Hepatocyte (in vitro differentiated cells): Measurements from ENCODE around the gene PRSS53. TPM values are rescaled to one million over a fixed set of nuclear protein-coding genes. Genes with fewer than 3 reads are reported as not detected.

ENCODE experiments used
- DNase-seq: peaks from one replicate; pipeline ENCODE4 v3.0.0-alpha.2; 2016; ENCODE audit warnings: low spot score
- H2AFZ ChIP-seq: fragments of 200-600 bp; sonication (generic); 2 replicates; pipeline ENCODE4 v1.6.0; 2016; ENCODE audit warnings: antibody characterized with exemption, mild to moderate bottlenecking
- H3K27ac ChIP-seq: fragments of 200-600 bp; sonication (generic); 2 replicates; pipeline ENCODE4 v1.5.1; 2016; ENCODE audit warnings: mild to moderate bottlenecking
- H3K27me3 ChIP-seq: fragments of 200-600 bp; sonication (generic); 2 replicates; pipeline ENCODE4 v1.6.1; 2016
- H3K36me3 ChIP-seq: fragments of 200-600 bp; sonication (generic); replicated peaks from 2 replicates; pipeline ENCODE4 v1.5.1; 2016; ENCODE audit warnings: low read depth; ENCODE audit not compliant: insufficient read depth
- H3K4me1 ChIP-seq: fragments of 200-600 bp; sonication (generic); 2 replicates; pipeline ENCODE4 v1.5.1; 2016; ENCODE audit warnings: mild to moderate bottlenecking, moderate library complexity; ENCODE audit not compliant: insufficient read depth
- H3K4me2 ChIP-seq: fragments of 200-600 bp; sonication (generic); 2 replicates; pipeline ENCODE4 v1.6.0; 2016
- H3K4me3 ChIP-seq: fragments of 200-600 bp; sonication (generic); 2 replicates; pipeline ENCODE4 v1.5.1; 2016; ENCODE audit warnings: mild to moderate bottlenecking
- H3K79me2 ChIP-seq: fragments of 200-600 bp; sonication (generic); 2 replicates; pipeline ENCODE4 v1.6.0; 2017; ENCODE audit warnings: mild to moderate bottlenecking
- H3K9me2 ChIP-seq: fragments of 200-600 bp; sonication (generic); replicated peaks from 2 replicates; pipeline ENCODE4 v1.6.0; 2017; ENCODE audit warnings: mild to moderate bottlenecking; ENCODE audit not compliant: insufficient read depth
- H3K9me3 ChIP-seq: fragments of 200-600 bp; sonication (generic); 2 replicates; pipeline ENCODE4 v1.5.1; 2016; ENCODE audit warnings: low read depth, mild to moderate bottlenecking
- H4K20me1 ChIP-seq: fragments of 200-600 bp; sonication (generic); 2 replicates; pipeline ENCODE4 v1.6.0; 2016; ENCODE audit warnings: mild to moderate bottlenecking; ENCODE audit not compliant: insufficient read depth, poor library complexity, severe bottlenecking
- EZH2 ChIP-seq: fragments of 200-600 bp; sonication (generic); IDR thresholded peaks from 2 replicates; pipeline ENCODE4 v1.6.1; 2016; ENCODE audit warnings: antibody characterized with exemption, mild to moderate bottlenecking, borderline replicate concordance
- EZH2phosphoT487 ChIP-seq: fragments of 200-600 bp; sonication (generic); IDR thresholded peaks from one replicate; pipeline ENCODE4 v1.6.1; 2018; ENCODE audit warnings: antibody characterized with exemption, mild to moderate bottlenecking, low read depth, moderate library complexity; ENCODE audit not compliant: unreplicated experiment, severe bottlenecking
- WGBS: methylation state at CpG from one replicate; pipeline ENCODE4 v1.1.6; 2016; ENCODE audit warnings: low lambda C conversion rate; ENCODE audit errors: missing lambda C conversion rate; 5-methylcytosine and 5-hydroxymethylcytosine counted together
- polyA plus RNA-seq: library from polyadenylated mRNA; unstranded; fragments of >200 nt; fragmentation: Nextera tagmentation; extraction: Ambion mirVana; gene quantifications from 2 replicates; pipeline ENCODE4 v1.2.1, GENCODE V29; 2016
- total RNA-seq: library from RNA; depleted of rRNA; stranded (reverse); fragments of >200 nt; gene quantifications from 2 replicates; pipeline ENCODE4 v1.2.3, GENCODE V29; 2014
- TF ChIP-seq, protein P1 (sequence below): fragments of 200-600 bp; sonication (generic); IDR thresholded peaks from 2 replicates; pipeline ENCODE4 v1.5.1; 2016; ENCODE audit warnings: antibody characterized with exemption, mild to moderate bottlenecking; ENCODE audit not compliant: poor library complexity

The PRSS53 gene
- total and polyA plus RNA-seq, 2 experiments from 2014 or later, result 0.39 to 2.2 TPM

DNA sequence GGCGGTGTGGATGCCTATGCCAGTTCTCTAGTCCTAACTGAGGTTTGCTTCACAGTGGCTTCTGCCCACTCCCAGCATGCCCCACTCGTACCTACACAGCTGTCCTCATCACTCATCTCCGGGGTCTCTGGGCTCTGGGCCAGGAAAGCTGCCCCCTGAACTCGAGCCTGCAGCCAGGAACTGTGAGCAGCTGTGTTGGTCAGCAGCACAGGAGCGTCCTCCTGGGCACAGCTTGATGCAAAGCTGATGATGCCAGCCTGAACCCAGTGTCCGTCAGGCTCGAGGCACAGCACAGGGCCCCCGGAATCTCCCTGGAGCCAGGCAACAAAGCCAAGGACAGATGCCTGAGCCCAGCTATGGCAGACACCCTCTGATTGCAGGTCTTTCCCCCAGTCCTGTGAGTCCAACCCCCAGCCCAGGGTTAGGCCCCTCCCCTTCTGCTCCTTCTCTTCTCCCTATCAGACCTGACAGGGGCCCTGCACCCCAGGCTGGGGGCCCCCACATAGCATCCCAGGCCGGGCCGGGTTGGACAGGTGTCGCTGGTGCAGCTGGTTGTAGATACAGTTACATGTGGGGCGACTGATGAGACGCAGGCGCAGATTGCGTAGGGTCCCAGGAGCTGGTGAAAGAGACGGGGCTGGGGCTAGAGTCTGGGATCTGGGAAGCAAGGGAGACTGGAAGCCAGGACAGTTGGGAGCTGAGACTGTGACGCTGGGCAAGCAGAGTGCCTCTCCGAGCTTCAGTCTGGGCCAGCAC lies 2.7 kb downstream of the PRSS53 start:
- peak; percentile 3 for DNase-seq
- no peak overlapping the region for H3K4me3 ChIP-seq
- H3K36me3 ChIP-seq, result no peaks in the 10 kb centered on the region
- H4K20me1 ChIP-seq, result no peaks in the 10 kb centered on the region
- H3K4me2 ChIP-seq, result no peak overlapping the region
- no peaks in the 10 kb centered on the region for H3K27me3 ChIP-seq
- H3K9me3 ChIP-seq, result no peaks in the 10 kb centered on the region
- TF ChIP-seq EZH2 (no peak), EZH2phosphoT487 (no peak)
- TF ChIP-seq, protein P1, sequence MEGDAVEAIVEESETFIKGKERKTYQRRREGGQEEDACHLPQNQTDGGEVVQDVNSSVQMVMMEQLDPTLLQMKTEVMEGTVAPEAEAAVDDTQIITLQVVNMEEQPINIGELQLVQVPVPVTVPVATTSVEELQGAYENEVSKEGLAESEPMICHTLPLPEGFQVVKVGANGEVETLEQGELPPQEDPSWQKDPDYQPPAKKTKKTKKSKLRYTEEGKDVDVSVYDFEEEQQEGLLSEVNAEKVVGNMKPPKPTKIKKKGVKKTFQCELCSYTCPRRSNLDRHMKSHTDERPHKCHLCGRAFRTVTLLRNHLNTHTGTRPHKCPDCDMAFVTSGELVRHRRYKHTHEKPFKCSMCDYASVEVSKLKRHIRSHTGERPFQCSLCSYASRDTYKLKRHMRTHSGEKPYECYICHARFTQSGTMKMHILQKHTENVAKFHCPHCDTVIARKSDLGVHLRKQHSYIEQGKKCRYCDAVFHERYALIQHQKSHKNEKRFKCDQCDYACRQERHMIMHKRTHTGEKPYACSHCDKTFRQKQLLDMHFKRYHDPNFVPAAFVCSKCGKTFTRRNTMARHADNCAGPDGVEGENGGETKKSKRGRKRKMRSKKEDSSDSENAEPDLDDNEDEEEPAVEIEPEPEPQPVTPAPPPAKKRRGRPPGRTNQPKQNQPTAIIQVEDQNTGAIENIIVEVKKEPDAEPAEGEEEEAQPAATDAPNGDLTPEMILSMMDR, result no peak
- no peak overlapping the region for H3K27ac ChIP-seq
- no peaks in the 10 kb centered on the region for H3K79me2 ChIP-seq
- H3K9me2 ChIP-seq, result no peaks in the 10 kb centered on the region
- no peaks in the 10 kb centered on the region for H3K4me1 ChIP-seq
- H2AFZ ChIP-seq, result no peak overlapping the region
- 93% methylated on average over 18 of the region's 18 CpGs for WGBS

DNA sequence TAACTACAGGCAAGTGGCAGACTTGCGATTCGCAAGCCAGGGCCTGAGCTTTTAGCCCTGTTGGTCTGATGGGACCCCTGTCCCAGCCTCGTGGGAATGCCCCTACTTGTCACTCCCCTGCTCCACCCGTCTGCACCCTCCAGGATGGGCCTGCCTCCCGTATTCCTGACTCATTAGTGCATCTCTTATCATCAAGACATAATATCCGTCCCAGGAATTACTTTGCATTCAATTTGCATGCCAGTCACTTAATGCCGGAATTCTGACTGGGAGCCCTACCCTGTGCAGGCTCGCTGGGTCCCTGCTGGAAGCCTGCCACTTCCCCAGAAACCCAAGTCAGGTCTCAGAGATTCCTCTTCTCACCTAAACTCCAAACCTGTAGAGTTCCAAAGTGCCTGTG lies 3.3 kb downstream of the PRSS53 start:
- TF ChIP-seq EZH2phosphoT487, result no peak
- TF ChIP-seq, protein P1, result no peak
- no peak for TF ChIP-seq EZH2
- H4K20me1 ChIP-seq, result no peaks in the 10 kb centered on the region
- DNase-seq, result no peak

DNA sequence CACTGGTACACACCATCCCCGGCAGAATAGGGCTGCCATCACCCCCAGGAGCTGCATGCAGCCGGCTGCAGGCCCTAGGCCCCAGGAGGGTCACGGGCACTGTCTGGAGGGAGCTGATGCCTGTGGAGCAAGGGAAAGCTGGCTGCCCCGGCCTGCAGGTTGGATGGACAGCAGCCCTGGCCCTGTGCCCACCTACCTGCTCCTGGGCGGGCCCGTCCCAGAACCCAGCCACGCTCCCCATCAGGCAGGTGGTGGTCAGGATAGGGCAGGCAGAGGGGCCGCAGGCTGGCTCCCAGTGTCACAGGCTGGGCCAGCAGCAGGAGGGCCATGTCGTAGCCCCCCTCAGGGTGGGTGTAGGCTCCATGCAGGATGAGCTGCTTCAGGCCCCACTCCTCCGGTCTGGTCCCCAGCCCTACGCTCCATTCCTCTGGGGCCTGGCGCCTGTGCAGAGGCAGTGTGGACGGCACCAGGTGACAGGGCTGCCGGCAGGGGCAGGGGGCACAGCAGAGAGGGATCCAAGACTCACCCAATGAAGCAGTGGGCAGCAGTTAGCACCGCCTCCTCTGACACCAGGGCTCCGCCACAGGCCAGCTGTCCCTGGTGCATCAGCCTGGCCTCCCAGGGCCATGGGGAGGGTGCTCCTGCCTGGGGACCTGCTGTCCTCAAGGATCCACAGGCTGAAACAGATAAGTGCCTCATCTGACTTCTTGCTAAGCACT lies 4.0 kb downstream of the PRSS53 start:
- no peak for TF ChIP-seq EZH2phosphoT487
- Histone ChIP-seq H3K36me3 (no peaks in the 10 kb centered on the region), H2AFZ (no peak overlapping the region), H4K20me1 (no peaks in the 10 kb centered on the region), H3K27ac (no peak overlapping the region), H3K27me3 (no peaks in the 10 kb centered on the region), H3K9me2 (no peaks in the 10 kb centered on the region), H3K79me2 (no peaks in the 10 kb centered on the region), H3K4me1 (no peaks in the 10 kb centered on the region), H3K4me3 (no peak overlapping the region), H3K4me2 (no peak overlapping the region), H3K9me3 (no peaks in the 10 kb centered on the region)
- DNase-seq, result peak; percentile 4
- 93% methylated on average over 15 of the region's 16 CpGs for WGBS

More for the DNA sequence above, 3.3 kb downstream of the PRSS53 start:
- H3K36me3 ChIP-seq, result no peaks in the 10 kb centered on the region
- H3K9me3 ChIP-seq, result no peaks in the 10 kb centered on the region
- H2AFZ ChIP-seq, result no peak overlapping the region
- H3K79me2 ChIP-seq, result no peaks in the 10 kb centered on the region
- H3K9me2 ChIP-seq, result no peaks in the 10 kb centered on the region
- H3K4me2 ChIP-seq, result no peak overlapping the region
- H3K27ac ChIP-seq, result no peak overlapping the region
- no peaks in the 10 kb centered on the region for H3K27me3 ChIP-seq
- H3K4me3 ChIP-seq, result no peak overlapping the region
- 83% methylated on average over 8 of the region's 8 CpGs for WGBS
- H3K4me1 ChIP-seq, result no peaks in the 10 kb centered on the region

DNA sequence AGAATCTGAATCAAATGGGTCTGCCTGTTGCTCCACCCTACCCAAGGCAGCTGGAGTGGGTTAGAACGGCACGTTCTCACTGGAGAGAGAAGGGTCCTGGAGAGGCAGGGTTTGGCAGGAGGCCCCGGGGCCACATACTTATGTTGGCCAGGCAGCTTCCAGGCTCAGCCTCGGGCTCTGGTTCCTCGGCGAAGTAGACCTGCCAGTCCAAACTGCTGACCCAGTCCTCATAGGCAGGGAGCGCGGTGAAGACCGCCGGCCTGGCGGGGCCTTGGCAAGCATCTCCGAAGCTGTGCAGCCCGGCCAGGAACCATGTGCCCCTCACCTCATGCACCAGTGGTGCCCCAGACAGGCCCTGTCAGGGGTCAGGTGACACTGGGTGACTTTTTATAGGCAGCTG lies 4.8 kb downstream of the PRSS53 start:
- no peaks in the 10 kb centered on the region for H3K4me1 ChIP-seq
- no peak overlapping the region for H3K4me3 ChIP-seq
- TF ChIP-seq EZH2 (no peak), EZH2phosphoT487 (no peak)
- TF ChIP-seq, protein P1, result no peak
- H4K20me1 ChIP-seq, result no peaks in the 10 kb centered on the region
- no peak overlapping the region for H3K27ac ChIP-seq
- H3K9me2 ChIP-seq, result no peaks in the 10 kb centered on the region
- DNase-seq, result peak; percentile 4
- H3K4me2 ChIP-seq, result no peak overlapping the region
- no peaks in the 10 kb centered on the region for H3K36me3 ChIP-seq
- H3K27me3 ChIP-seq, result no peaks in the 10 kb centered on the region
- 97% methylated on average over 13 of the region's 13 CpGs for WGBS
- H3K79me2 ChIP-seq, result no peaks in the 10 kb centered on the region
- H2AFZ ChIP-seq, result no peak overlapping the region
- no peaks in the 10 kb centered on the region for H3K9me3 ChIP-seq
